GM21723 (cell line): Measurements from ENCODE around the gene ROMO1.

Source experiments
- ATAC-seq: cut with Tn5 transposase; IDR thresholded peaks from one replicate; pipeline ENCODE4 v1.9.1; 2021; ENCODE audit warnings: mild to moderate bottlenecking, moderate library complexity; ENCODE audit not compliant: unreplicated experiment

The ROMO1 gene

DNA sequence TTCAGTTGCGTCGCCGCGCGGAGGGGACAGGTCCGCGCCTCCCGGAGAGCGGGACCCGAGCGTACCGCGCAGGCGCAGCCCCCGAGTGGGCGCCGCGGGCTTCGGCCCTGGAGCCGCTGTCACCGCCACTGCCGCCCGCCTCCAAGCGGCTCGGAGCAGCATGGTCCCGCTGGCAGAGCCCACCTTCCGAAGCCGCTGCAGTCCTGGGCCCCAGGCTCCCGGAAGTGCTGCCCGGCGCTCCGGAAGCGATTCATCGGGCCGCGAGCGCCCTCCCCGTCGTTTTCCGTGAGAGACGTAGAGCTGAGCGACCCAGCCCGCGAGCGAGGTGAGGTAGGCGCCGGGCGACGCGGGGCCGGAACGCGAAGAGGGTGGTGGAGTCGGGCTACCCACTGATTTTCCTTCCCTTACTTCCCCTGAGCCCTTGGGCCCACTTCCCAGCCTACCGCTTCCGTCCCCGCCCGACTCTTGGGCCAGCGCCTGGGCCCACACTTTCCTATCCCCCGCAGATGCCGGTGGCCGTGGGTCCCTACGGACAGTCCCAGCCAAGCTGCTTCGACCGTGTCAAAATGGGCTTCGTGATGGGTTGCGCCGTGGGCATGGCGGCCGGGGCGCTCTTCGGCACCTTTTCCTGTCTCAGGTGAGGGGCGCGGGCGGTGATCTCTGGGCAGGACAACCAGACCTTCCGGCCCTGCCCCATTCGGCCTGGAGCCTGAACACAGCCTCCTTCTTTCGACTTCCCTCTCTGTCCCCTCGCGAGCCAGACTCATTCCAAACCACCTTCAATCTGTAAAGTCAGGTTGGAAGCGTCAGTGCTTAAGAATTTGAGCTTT lies at the start of gene ROMO1, which contains the start of gene NFS1:
TSS of gene ROMO1 (plus strand) at position 279 of the 830 bp plus-strand sequence. CDS start at position 507, 228 bp downstream.
TSS of gene NFS1 (minus strand) at position 226 of the 830 bp plus-strand sequence. CDS start at position 162, 64 bp downstream.
- peak; percentile 80 for ATAC-seq

DNA sequence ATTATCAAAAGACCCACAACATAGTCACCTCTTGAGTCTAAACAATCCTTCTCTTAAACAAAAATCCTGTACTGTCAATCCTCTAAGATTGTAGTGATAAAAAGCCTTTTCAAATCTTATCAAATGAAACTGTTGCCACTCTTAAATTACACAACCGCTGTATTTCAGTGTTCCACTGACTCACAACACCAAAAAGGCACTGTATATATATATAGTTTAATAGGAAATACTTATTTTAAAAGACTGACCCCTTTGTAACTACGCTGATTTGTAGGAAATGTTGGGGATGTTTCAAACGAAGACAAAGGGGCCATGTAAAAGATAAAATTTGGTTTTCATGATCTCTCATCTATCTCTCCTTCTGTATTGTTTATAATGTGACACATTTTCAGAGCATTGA lies 48.6 kb upstream of the ROMO1 start:
- ATAC-seq, result no peak

DNA sequence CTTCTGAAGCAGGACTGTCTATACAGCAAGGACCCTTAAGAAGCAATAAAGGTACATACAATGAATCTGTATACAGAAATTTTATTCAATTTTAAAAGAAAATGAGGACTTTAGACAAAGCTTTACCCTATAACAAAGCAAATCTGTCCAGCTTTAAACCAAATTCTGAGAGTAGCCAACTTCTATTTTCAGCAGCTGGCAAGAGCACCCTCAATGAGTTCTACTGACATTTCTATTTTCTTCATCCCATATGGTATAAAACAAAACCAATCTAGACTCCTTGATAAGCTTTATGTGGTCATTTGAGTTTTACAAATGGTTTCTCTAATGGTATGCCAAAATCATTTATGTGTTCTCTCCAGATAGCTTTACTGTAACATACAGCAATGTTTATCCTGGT lies 47.2 kb upstream of the ROMO1 start:
- no peak for ATAC-seq

DNA sequence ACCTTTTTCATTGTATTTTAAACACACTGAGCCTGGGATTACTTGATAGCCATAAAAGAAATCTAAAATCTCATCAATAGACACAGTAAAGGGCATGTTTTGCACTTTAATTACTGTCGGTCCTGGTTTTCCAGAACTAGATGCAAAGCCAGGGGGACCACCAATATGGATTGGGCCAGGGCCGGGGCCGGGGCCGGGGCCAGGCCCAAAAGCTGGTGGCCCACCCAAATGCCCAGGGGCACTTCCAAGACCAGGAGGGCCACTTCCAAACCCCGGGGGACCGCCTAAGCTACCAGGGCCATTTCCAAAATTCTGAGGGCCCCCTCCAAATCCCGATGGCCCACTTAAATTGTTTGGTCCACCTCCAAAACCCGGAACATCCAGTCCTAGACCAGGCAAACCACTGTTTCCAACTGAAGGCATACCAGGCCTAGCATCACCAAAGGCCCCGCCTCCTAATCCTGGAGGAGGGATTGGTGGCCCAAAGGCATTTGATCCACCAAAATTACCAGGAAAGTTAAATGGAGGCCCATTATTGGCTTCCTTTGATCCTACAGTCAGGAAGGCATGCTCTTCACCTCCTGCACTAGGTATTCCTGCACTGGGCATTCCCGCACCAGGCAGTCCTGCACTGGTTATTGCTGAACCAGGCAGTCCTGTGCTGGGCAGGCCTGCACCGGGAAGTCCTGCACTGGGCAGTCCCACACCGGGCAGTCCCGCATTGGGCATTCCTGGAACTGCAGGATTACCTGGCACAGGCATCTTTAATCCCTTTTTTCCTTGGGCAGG lies 46.4 kb upstream of the ROMO1 start:
- ATAC-seq, result no peak

DNA sequence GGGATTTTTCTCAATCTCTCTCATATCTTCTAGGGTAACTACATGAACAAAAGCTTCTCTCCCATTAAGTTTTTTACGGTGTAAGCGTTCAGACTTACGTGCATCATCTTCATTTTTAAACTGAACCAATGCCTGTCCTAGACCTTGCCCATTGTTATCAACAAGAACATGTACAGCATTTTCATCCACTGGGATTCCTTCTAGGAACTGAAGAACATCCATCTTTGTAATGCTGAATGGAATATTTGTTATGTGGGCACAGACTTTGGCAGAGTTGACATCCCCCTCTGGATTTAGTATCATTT lies 45.8 kb upstream of the ROMO1 start:
- no peak for ATAC-seq

DNA sequence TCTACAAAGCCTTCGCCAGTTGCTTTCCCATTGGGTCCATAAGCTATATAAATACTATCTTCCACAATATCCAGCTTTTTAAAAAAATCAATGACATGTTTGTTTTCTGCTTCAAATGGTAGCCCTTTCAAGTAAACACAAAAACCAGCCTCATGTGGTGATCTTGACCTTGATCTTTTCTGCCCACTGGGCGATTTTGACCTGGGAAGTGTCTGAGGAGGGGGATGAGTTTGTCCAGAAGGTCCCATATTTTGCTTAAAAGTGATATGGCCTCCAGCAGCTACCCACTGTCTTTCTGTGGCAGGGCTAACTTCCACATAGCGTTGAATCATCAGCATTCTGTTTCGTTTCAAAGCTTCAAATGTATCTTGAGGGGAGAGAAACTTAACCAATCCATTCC lies 45.3 kb upstream of the ROMO1 start:
- no peak for ATAC-seq

DNA sequence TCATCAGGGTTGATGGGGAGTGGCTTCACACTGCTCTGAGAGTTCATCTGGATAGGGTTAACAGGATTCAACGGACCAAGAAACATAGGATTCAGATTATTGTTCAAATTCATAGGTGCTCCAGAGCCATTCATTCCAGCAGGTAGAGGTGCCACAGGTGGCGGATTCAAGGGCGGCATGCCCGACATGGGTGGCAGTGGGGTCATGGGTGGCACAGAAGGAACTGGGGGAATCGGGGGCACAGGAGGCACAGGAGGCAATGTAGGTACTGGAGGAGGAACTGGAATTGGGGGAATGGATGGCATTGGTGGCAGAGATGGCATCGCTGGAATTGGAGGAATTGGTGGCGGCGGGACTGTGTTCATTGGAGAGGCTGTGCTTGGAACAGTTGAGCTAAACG lies 44.8 kb upstream of the ROMO1 start:
- no peak for ATAC-seq

DNA sequence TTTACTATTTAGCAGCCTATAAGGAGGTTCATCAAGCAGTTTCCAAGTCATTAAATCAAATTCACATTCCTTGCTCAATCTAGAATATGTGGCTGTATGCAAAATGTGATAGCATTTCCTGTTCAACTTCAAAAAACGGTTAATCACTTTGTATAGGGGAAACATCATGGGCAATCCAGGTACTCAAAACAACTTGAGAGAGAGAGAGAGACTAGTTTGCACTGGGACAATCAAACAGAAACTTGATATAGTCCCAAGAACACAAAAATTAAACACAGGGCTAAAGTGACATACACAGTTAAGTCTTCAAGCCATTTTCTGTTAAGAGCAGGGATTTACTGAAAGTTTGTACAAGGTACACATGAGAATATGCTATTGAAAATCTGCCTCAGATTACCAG lies 41.9 kb upstream of the ROMO1 start:
- ATAC-seq, result no peak

DNA sequence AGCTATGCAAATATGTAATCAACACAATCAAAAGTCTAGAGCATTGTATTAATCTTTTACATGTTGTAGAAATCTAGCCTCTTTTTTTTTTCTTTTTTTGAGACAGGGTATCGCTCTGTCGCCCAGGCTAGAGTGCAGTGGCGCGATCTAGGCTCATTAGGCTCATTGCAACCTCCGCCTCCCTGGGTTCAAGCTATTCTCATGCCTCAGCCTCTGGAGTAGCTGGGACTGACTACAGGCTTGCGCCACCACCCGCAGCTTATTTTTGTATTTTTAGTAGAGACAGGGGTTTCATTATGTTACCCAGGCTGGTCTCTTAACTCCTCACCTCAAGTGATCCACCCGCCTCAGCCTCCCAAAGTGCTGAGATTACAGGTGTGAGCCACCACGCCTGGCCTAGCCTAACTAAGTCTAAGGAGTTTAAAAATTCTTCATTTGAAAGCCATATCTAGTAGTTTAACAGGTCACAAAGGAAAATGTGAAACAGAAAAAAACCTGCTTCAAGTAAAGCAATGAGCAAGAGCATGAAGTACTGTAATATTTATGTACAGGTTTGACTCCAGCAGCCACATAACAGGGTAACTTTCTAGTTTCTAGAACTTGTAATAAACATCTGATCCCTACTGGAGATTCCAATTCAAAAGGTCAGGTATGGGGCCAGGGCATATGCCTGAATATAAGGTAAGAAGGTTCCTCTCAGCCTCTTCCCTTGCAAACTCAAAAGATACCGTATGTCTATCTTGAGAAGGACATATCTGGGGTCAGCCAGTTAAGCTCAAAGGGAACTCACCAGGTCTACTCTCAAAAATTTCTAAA lies 38.9 kb upstream of the ROMO1 start:
- no peak for ATAC-seq

DNA sequence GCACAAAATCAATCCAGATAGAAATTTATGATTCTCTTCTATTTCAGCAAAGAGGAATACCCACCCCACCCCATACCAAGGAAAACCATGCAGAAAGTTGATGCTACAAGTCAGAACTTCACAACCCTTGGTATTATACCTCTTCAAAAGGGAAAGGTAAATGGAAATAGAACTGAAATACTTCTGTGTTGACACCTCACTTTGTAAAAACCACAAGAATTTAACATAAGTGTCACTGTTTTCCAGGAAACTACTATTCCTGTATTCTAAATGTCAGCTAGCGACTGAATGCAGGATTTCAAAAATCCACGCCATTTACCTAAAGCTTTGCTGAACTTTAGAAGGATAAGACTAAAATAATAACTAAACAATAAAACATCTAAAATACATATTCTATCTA lies 38.2 kb upstream of the ROMO1 start:
- ATAC-seq, result no peak

DNA sequence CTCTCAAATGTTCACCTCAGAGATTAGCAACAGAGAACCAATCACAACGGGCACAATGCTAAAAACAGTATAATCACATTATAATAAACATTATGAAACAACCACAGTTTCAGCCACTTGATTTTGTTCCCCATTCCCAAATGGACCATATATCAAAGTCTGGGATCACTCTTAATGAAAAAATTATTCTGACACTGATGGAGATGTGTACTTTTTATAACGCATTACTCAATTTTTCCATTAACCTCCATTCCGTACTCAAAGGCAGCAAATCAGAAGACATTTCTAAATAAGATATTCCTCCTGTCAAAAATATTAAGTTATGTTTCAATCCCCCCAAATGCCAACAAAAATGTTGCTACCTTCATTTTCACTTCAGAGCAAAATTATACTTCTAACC lies 37.3 kb upstream of the ROMO1 start:
- ATAC-seq, result no peak

DNA sequence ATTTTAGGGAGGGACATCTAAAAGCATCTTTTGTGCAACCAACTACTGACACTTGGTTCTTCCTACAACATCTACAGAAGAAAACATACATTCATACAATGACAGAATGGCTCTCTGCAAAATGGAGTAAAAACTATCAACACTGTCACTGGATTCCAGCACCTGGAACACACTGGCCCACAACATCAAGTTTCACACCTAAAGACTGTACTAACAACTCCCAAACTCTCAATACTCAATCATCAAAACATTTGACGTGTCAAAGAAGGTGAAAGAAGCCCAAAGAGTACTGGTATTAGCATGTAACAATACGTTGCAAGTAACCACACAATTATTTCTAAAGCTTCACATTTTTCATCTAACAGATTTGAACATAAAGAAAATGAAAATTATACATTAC lies 36.7 kb upstream of the ROMO1 start:
- no peak for ATAC-seq

DNA sequence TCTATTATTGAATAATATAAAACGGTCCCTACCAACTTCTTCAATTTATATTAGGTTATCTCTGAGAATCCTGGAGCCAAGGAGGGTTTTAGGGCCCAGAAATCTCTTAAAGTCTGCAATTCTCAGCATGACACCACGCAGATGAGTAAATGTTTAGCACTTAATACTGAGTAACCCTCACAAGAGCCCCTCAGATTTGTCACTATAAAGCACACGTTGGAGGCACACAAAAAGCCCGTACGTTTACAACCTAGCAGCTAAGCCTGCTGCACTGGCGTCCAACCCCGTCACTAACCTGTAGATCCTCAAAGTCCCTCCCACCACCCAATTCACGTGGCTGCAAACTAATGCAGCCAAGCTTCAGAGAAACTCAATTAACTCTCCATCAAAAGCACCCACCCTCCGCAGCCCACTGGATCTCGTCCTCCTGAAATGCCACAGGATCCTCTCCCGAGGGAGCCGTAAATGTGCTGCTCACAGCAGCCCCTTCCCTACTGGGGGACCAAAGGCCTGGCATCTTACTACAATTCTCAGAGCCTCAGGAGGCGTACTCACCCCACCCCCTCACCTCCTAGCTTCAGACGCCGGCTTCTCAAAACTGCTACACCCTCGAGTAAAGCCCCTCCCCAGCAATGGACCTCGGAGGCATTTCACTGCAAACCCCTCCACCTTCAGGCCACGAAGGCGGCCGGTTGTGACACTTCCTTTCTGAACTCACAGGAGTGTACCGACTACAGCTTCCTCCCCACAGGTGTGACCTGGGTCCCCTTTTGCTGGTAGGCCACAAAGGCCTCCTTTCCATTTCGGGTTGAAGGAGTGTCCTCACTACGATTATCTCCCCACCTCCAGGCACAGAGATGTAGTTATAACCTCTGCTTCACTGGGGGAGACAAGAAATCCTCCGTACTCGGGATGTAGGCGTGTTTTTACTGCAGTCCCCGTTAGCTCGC lies 35.4 kb upstream of the ROMO1 start:
- peak; percentile 35 for ATAC-seq

DNA sequence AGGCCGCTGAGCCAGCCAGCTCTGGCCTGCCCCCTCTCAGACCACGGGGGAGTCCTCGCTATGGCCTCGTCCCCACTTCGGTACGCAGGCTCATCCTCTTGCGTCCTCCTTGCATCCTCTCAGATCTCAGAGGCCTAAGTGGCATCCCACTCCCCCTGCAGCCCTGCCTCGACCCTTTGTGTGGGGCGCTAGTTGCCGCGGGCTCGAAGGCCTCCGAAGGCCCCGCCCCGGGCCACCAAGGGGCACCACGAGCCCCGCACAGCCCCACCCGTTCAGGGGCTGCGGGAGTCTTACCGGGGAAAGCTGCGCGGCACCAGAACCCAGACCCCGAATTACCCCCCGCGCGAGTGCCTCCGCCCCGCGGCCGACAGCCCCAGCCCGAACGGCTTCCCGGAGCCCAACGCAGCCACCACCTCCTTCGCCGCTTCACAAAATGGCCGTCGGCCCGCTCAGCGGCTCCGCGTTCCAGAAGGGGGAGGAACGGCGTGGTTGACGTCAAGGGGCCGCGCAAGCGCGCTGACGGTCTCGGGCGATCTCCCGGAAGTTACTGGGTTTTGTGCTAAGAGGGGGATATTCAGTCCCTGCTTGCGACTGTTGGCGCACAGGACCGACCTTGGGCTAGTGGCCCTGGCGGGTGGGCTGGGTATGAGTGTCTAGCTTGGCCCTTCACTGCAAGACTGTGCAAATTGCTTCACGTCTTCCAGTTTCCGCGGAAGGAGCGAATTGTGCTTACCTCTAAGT lies 34.6 kb upstream of the ROMO1 start, which contains the start of the genes CPNE1 and RBM12:
TSS of gene CPNE1 (minus strand) at position 435 of the 741 bp plus-strand sequence. CDS start 31,977 bp downstream, outside the sequence.
TSS of gene RBM12 (minus strand) at position 435 of the 741 bp plus-strand sequence. CDS start 9,578 bp downstream, outside the sequence.
- peak; percentile 70 for ATAC-seq

DNA sequence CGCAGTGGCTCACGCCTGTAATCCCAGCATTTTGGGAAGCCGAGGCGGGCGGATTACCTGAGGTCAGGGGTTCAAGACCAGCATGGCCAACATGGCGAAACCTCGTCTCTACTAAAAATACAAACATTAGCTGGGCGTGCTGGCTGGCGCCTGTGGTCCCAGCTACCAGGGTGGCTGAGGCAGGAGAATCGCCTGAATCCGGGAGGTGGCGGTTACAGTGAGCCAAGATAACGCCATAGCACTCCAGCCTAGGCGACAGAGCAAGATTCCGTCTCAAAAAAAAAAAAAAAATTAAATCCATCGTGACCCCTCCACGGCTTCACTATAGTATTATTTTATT lies 33.3 kb upstream of the ROMO1 start:
- no peak for ATAC-seq

DNA sequence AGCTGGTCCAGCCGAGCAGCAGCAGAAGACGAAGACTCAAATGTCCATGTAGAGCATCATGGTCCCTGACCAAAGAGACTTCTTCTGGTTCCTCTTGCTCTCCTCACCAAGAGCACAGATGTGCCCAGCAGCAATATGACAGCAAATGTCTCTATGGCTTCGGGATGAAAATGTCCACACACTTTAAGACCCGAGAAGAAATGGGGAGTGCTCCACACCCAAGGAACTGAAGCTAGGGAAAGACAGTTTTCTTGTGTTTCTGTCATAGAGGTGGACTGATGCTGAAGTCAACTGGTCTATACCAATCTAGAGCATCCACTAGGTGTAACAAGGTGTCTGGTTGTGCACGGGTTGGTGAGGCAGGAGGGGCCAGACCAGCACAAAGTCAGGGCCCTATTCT lies 30.0 kb upstream of the ROMO1 start:
- ATAC-seq, result no peak

DNA sequence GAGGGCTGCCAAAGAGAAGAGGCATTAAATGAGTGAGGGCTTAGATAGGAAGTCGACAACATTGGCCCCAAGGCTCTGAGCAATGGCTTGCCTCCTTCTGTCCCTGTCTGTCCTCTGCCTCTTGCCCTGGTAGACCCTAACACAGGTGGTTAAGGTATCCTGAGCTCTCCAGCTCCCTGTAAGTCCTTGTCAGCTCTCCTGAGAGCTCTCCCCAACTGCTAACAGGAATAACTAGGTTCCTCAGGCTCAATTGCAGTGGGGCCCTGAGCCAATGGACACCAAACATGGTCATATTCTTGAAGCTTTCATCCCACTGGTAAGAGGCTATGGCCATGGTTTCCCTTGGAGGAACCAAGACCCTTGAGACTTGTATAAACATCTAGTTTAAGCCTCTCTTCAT lies 29.5 kb upstream of the ROMO1 start:
- no peak for ATAC-seq

DNA sequence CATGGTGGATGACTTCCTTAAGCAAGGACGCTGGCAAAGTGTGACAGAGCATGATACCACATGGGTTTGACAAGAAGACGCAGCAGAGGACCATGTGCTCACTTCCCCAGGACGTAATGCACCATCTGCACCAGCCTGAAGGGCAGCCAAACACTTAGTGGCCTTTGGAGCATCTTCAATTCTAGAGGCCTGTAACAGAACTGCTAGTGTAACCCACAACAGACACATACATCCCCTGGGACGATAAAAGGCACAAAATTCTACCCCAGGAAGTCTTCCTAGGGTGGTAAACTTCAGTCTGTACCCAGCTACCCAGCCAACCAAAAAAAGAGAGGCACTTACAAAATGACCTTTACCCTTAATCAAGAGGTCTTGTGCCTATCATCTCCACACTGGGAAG lies 25.3 kb upstream of the ROMO1 start:
- ATAC-seq, result no peak

DNA sequence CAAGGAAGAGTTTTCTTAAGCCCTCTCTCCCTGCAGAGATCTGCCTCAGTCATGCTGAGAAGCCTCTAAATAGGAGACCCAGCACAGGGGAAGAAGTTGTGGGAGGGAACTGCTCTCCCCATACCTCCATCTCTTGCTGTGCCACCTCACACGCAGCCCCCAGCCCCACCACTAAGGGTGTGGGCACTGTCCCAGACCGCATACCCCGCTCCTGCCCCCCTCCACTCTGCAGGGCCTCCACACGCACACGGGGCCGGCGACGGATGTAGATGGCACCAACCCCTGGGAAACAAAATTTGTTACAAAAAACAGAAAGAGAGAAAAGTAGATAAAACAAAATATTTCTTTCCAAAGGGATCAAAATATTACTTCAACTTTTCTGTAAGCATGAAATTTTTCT lies 24.3 kb upstream of the ROMO1 start:
- no peak for ATAC-seq
